CD4-positive, alpha-beta T cell (primary cell): Measurements from ENCODE around the gene NMU. TPM values are rescaled to one million over a fixed set of nuclear protein-coding genes. Genes with fewer than 3 reads are reported as not detected.

Source experiments
- ATAC-seq: fragments of 200-7000 bp; cut with Tn5 transposase; one replicate; pipeline ENCODE4 v1.10.0; 2022; ENCODE audit warnings: mild to moderate bottlenecking; ENCODE audit not compliant: poor library complexity
- CTCF ChIA-PET: fragments of 350-600 bp; sonication (Branson Sonifier 250); formaldehyde crosslinking; loops from one replicate; lab custom pipeline; 2021; ENCODE audit warnings: antibody characterized with exemption, inconsistent platforms; lab: Charles Lee
- POLR2A ChIA-PET: fragments of 350-600 bp; sonication (Branson Sonifier 250); formaldehyde crosslinking; loops from one replicate; lab custom pipeline; 2021; ENCODE audit warnings: antibody characterized with exemption, inconsistent platforms; lab: Charles Lee
- DNase-seq, 14 experiments: peaks; one replicate each; pipeline ENCODE4 v3.0.0-alpha.2; 2013 to 2020; ENCODE audit warnings: mixed read lengths in 2 of 14
- H3K27ac ChIP-seq, 2 donors: one replicate each; pipeline versions ENCODE4 v1.5.1 to v1.7.0; 2013; ENCODE audit warnings: low read length in 2 of 2, low read depth in 1 of 2, mild to moderate bottlenecking in 1 of 2
- H3K27me3 ChIP-seq, 2 experiments: 1 replicate in 1 of 2; 2 replicates in 1 of 2; pipeline versions ENCODE4 v1.6.1 to v1.7.0; 2013; ENCODE audit warnings: low read length in 2 of 2, control low read depth in 1 of 2, mild to moderate bottlenecking in 1 of 2, moderate library complexity in 1 of 2; ENCODE audit not compliant: insufficient read depth in 2 of 2, control insufficient read depth in 1 of 2
- H3K36me3 ChIP-seq: one replicate; pipeline ENCODE4 v1.6.1; 2013; ENCODE audit warnings: low read length, control low read depth; ENCODE audit not compliant: insufficient read depth
- H3K4me1 ChIP-seq: one replicate; pipeline ENCODE4 v1.6.1; 2013; ENCODE audit warnings: low read length, control low read depth; ENCODE audit not compliant: insufficient read depth
- H3K4me3 ChIP-seq: one replicate; pipeline ENCODE4 v1.5.1; 2013; ENCODE audit warnings: mild to moderate bottlenecking, low read length, moderate library complexity
- H3K9me3 ChIP-seq, 2 experiments: 1 replicate in 1 of 2; 2 replicates in 1 of 2; pipeline versions ENCODE4 v1.6.1 to v1.7.0; 2013; ENCODE audit warnings: low read length in 2 of 2, mild to moderate bottlenecking in 2 of 2, control low read depth in 1 of 2, moderate library complexity in 1 of 2; ENCODE audit not compliant: control insufficient read depth in 1 of 2, insufficient read depth in 1 of 2
- H3K27ac Mint-ChIP-seq: one replicate; pipeline ENCODE4 v1.8.0; 2020; ENCODE audit warnings: mixed read lengths
- H3K27me3 Mint-ChIP-seq: one replicate; pipeline ENCODE4 v1.8.0; 2021; ENCODE audit warnings: mixed read lengths
- H3K36me3 Mint-ChIP-seq: one replicate; pipeline ENCODE4 v1.8.0; 2021; ENCODE audit warnings: low read depth, mixed read lengths
- H3K4me1 Mint-ChIP-seq: one replicate; pipeline ENCODE4 v1.8.0; 2021; ENCODE audit warnings: low read depth, mixed read lengths
- H3K4me3 Mint-ChIP-seq: one replicate; pipeline ENCODE4 v1.8.0; 2020; ENCODE audit warnings: mild to moderate bottlenecking, mixed read lengths
- H3K9me3 Mint-ChIP-seq: one replicate; pipeline ENCODE4 v1.8.0; 2020; ENCODE audit warnings: mixed read lengths
- CTCF ChIP-seq: fragments of 200-600 bp; IDR thresholded peaks from one replicate; pipeline ENCODE4 v1.8.0; 2022; ENCODE audit warnings: antibody characterized with exemption, mild to moderate bottlenecking
- intact Hi-C, 2 experiments: fragments of 100-400 bp; cut with DNase I in 1 of 2; cut with micrococcal nuclease in 1 of 2; formaldehyde crosslinking; loops; one replicate each; pipeline versions ENCODE4 v1.15.1 to v1.9.0; 2023 to 2025; cut with DNase I, micrococcal nuclease
- total RNA-seq, 174 experiments: library from RNA in 2 of 174; stranded (reverse) in 2 of 174; gene quantifications; one replicate each; pipeline ENCODE4 v1.2.3 and lab custom pipeline; 2021 to 2026

The NMU gene
- total RNA-seq, 2 experiments from 2014 or later: not detected

- H3K36me3 ChIP-seq: no peaks in the 10 kb centered on the region
- H3K4me3 ChIP-seq: no peak overlapping the region
- ChIA-PET POLR2A (no interaction called here), CTCF (no interaction called here)
- Mint-ChIP-seq H3K27me3 (peaks cover 12% of the 10 kb centered on the region), H3K9me3 (no peaks in the 10 kb centered on the region), H3K36me3 (no peaks in the 10 kb centered on the region), H3K27ac (no peak overlapping the region), H3K4me1 (peaks cover 7% of the 10 kb centered on the region), H3K4me3 (no peak overlapping the region)
- no peak overlapping the region for H3K27ac ChIP-seq
- H3K4me1 ChIP-seq: peaks cover 3% of the 10 kb centered on the region
- ATAC-seq (no peak), DNase-seq (no peak)
- intact Hi-C loops: no loop called here
- no peak for TF ChIP-seq CTCF
- no peaks in the 10 kb centered on the region for H3K27me3 ChIP-seq
- H3K9me3 ChIP-seq: no peaks in the 10 kb centered on the region
Measured at GRCh38 chr4:55608591-55608990, 27.5 kb downstream of the NMU start.

GRCh38 chr4:55604996-55605395 lies 31.1 kb downstream of the NMU start:
- H3K36me3 Mint-ChIP-seq: no peaks in the 10 kb centered on the region
- ATAC-seq: no peak
- Histone ChIP-seq H3K27me3 (no peaks in the 10 kb centered on the region), H3K36me3 (no peaks in the 10 kb centered on the region), H3K27ac (no peak overlapping the region), H3K9me3 (no peaks in the 10 kb centered on the region), H3K4me1 (peaks cover 3% of the 10 kb centered on the region), H3K4me3 (no peak overlapping the region)
- no peak overlapping the region for H3K27ac Mint-ChIP-seq
- intact Hi-C loops: no loop called here
- H3K4me3 Mint-ChIP-seq: no peak overlapping the region
- ChIA-PET CTCF (interaction anchor here (0.7 to 1.2 kb wide), 2 partner anchors 9 to 174 kb away, joined by 3 read pairs; no protein-coding TSS in a partner anchor), POLR2A (no interaction called here)
- TF ChIP-seq CTCF: no peak
- H3K9me3 Mint-ChIP-seq: no peaks in the 10 kb centered on the region
- no peak for DNase-seq
- H3K4me1 Mint-ChIP-seq: peaks cover 7% of the 10 kb centered on the region
- peaks cover 12% of the 10 kb centered on the region for H3K27me3 Mint-ChIP-seq

GRCh38 chr4:55600640-55601039 lies 35.5 kb downstream of the NMU start:
- no peak for TF ChIP-seq CTCF
- Mint-ChIP-seq H3K9me3 (peaks cover 2% of the 10 kb centered on the region), H3K27me3 (peaks cover 16% of the 10 kb centered on the region), H3K4me3 (no peak overlapping the region), H3K27ac (no peak overlapping the region), H3K4me1 (no peaks in the 10 kb centered on the region), H3K36me3 (no peaks in the 10 kb centered on the region)
- intact Hi-C loops: no loop called here
- DNase-seq (no peak), ATAC-seq (no peak)
- ChIA-PET CTCF (no interaction called here), POLR2A (no interaction called here)
- Histone ChIP-seq H3K27me3 (no peaks in the 10 kb centered on the region), H3K4me1 (no peaks in the 10 kb centered on the region), H3K9me3 (no peaks in the 10 kb centered on the region), H3K27ac (no peak overlapping the region), H3K36me3 (no peaks in the 10 kb centered on the region), H3K4me3 (no peak overlapping the region)
